ENCODE data around the gene PSMC3IP.

DNA sequence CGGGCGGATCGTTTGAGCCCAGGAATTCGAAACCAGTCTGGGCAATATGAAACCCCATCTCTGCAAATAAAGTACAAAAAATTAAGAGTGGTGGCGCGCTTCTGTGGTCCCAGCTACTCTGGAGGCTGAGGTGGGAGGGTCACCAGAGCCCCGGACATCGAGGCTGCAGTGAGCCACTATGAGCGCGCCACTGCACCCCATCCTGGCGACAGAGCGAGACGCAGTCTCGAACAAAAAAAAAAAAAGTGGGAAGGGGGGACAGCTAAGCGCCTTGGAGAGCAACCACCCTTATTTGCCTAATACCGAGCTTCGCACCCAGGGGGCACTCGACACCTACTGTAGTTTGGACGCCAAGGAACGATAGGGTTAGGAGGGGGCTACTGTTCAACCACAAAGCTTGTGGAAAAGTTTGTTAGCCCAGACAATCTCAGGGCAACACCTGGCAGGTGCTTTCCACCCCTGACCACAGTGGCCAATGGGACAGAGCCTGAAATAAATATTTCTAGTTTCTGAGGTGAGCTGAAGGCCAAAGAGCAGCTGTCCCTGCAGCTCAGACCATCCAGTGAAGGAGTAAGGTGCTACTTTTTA lies 847 bp upstream of the PSMC3IP start:
- TF ChIP-seq RAD21 (conservative IDR thresholded peaks at IDR 0.05) (peak; percentile 75), EP300 (conservative IDR thresholded peaks at IDR 0.05; ENCODE audit: poor library complexity, severe bottlenecking) (no peak)
